ENCODE measurements around the gene ARHGEF38.

ARHGEF38 gene, protein sequence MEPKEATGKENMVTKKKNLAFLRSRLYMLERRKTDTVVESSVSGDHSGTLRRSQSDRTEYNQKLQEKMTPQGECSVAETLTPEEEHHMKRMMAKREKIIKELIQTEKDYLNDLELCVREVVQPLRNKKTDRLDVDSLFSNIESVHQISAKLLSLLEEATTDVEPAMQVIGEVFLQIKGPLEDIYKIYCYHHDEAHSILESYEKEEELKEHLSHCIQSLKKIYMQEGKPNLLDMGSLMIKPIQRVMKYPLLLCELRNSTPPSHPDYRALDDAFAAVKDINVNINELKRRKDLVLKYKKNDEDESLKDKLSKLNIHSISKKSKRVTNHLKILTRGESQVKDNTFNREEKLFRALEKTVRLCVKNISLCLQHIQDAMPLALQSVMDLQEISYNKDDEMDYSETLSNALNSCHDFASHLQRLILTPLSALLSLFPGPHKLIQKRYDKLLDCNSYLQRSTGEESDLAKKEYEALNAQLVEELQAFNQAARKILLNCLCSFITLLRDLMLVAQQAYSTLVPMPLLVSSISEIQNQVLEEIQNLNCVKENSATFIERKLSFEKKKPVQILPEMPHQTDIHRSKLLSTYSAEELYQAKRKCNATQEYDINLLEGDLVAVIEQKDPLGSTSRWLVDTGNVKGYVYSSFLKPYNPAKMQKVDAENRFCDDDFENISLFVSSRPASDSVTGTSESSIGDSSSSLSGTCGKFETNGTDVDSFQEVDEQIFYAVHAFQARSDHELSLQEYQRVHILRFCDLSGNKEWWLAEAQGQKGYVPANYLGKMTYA

DNA sequence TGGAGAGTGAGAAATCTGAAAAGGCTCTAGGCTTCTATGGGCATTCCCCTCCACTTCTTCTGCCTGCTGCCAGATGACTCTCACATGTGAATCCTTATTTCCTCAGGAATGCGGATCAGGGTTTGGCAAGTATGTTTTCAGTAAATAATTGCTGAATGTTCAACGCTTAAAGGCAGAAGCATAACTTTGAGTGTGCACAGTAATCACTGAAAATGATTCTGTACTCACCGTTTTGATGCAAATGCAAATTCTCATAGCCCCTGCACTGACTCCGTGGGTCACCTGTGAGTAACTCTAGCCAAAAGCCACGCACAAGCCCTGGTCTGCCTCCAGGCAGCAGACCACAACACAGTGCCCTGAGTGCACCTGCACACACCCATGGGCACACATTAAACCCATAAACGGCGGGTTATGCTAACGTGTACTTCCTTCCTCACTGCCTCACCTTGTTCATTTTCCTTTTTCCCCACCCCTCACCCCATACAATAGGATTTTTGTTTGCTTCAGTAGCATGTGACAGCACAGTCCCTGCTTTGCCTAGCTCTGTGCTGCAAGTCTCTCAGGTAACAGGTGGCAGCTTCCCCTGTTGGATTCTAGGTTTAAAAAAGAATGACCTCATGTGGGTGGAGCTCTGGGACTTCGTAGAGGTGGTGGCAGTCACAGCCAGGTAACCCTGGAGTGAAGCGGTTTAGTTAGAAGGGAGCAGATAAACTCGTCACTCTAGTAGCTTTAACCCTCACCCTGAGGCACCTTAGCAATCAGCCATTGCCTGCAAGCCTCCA, at the start of gene ARHGEF38:
Gene ARHGEF38 (plus strand): TSS at position 656 of the 782 bp plus-strand sequence. CDS start 146 bp downstream, outside the sequence.
- no peak for DNase-seq

DNA sequence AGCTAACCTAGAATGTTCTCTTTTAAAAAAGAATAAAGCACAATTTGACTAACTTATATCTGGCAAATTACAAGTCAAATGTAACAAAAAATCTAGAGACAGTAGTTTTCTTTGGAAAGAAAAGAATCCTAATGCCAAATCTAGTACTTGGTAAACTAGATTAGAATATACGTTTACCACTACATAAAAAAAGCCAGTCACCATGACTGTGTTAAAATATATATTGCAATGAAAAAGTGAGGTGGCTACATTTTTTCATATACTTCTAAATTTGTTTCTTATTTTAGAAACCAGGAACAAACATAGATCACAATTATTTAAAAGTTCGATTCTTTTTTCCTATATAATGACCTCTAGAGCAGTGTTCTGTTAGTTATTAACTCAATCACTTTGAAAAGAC, 48.9 kb upstream of the ARHGEF38 start:
- DNase-seq: no peak

DNA sequence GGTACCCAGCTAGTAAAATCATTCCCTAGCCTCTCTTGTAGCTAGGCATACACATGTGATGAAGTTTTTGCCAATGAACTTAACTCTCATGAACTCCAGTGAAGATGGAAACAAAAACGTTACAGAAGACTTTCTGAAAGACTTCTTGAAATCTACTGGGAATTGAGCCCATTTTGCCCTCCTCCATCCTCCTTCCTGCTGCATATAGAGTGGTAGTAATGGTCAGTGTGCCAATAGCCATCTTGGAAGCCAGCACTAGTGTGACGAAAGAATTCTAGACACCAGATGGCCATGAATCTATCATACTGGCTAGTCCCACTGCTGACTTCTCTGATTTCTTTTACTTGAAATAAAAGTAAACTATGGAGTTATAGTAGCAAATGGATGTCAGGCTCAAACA, 47.7 kb upstream of the ARHGEF38 start:
- DNase-seq: no peak

DNA sequence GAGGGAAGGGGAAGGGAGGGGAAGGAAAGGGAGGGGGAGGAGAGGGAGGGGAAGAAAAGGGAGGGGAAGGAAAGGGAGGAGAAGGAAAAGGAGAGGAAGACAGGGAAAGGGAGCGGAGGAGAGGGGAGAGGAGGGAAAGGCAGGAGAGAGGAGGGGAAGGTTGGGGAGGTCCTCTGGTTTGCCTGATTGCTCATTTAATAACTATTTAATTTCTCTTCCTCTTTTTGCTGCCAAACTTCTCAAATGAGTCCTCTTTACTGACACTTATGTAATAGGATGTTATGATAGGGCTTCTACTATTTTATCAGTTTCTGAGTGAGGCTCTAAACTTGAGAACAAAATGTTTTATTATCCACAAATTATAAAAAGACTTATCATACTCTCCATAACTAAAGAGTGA, 43.1 kb upstream of the ARHGEF38 start:
- DNase-seq: no peak

DNA sequence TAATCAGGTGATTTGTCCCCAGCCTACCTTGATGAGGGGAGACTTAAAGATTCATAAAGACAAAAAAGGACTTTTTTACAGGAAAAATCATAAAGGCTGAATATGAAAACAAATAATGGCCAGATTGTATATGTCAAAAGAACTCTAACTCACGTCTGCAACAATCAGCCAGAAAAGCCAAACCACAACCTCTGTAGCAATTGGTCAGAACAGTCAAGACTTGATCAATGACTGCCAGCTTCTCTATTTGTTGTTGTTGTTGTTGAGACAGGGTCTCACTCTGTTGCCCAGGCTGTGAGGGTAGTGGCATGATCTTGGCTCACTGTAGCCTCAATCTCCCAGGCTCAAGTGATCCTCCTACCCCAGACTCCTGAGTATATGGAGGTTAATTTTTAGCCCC, 42.7 kb upstream of the ARHGEF38 start:
- DNase-seq: no peak

DNA sequence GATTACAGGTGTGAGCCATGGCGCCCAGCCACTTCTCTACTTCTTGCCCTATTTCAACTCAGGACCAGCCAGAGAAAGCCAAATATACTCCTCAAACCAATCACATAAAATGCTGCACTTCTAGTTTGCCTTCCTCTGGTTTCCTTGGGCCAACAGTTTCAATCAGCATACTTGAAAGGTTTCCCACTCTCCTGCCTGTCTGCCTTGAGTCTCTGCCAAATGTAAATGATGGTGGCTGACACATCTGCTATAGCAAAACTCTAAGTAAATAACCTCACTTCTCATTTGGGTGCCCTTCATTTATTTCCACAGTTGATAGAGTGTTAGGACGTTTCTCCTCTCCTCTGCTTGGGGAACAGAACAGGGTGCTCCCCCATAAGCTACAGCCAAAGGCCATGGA, 42.2 kb upstream of the ARHGEF38 start:
- no peak for DNase-seq

DNA sequence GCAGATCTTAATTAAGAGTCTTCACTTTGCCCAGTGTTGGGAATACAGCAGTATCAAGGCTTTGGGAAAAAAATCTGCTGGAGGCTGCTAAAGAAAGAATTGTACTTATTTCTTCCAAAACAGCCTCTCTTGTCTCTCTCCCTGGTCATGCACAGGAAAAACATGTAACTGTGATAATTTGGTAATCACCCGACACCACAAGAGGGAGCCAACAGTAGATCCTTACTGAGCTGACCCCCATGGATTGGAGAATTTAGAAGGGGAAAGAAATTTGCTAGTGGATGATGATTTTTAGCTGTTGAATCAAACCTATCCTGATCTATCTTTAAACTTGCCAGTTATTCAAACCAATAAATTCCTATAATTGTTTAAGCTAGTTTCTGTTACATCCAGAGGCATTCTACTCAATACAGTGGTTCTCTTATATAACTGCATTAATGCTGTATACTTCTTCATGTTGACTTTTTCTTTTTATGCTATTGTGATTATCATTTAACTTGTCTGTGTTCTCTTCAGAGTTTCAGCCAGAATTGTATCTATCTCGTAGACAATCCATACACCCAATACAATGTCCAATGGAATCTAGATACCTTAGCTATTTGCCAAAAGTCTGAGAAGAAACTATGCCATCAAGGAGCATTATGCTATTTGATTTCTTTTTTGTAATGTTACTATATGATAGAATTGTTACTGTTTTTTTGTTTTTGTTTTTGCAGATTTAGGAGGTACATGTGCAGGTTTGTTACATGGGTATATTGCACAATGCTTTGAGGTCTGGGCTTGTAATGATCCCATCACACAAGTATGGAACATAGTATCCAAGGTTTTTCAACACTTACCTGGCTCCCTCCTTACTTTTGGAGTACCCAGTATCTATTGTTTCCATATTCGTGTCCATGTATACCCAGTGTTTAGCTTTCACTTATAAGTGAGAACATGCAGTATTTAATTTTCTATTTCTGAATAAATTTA, 31.3 kb upstream of the ARHGEF38 start:
- DNase-seq: peak in 1 of 2 donors; percentile 68

DNA sequence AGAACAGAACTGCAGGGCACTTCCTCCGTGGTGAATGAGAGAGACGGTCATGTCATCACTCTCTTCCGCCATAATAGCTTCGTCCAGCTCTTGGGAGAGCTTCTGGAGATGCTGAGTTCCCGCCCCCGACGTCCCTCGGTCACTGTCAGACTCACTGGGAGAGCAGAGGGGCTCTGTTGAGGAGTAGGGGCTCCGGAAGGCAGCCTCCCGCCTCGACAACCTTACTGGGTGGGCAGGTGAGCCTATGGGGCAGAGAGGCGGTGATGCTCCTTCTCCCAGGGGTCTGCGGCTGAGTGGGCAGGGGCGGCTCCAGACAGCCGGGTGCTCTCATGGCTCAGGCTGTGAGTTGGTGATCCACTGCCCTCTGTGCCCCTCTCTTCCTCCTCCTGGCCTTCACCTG, 25.8 kb upstream of the ARHGEF38 start:
- DNase-seq: no peak

DNA sequence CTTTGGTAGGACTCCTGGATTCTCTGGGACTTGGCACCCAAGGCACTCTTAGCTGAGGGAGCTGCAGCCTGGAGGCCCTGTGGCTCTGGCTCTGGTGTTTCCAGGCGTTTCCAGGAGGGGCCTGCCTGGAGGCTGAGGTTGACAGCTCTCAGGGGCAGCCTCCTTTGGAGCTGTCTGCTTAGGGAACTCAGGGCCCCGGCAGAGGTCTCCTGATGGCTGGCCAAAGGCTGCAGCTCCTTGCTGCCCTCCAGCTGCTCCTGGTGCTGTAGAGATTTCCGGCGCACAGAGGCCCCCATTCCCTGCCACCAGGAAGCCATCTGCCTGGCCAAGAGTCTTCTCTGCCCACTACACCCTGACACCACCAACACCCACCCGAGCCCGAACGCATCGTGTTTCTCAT, 25.3 kb upstream of the ARHGEF38 start:
- no peak for DNase-seq

DNA sequence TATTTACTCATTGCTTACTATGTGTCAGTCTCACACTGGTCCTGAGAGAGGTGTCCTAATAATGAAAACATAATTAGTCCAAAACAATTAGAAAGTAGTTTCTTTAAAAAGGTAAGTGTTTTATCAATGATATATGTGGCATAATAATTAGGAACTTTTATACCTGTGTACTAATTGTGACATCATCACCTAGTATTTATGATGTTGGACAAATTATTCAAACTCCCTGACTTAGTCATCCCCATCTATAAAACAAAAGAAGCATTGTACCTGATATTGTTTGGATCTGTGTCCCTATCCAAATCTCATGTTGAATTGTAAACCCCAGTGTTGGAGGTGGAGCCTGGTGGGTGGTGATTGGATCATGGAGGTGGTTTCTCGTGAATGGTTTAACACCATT, 15.8 kb upstream of the ARHGEF38 start:
- DNase-seq: no peak

DNA sequence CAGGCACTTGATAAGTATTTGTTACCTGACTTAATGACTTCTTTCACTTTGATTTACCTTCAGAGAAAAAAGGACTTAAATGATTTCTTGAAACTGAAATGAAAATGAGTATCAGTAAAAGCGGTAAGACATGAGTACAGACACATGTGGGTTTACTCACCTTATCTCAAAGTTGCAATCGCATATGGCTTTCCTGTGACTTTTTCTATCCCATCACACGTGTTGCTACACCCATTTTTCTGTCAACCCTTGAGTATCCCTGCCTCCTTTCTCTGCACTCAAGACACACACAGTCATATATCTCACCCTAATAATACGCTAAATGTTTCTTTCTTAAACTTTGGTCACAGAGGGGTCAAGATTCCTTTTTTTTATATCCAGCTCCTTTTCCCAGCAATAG, 11.0 kb upstream of the ARHGEF38 start:
- DNase-seq: no peak

DNA sequence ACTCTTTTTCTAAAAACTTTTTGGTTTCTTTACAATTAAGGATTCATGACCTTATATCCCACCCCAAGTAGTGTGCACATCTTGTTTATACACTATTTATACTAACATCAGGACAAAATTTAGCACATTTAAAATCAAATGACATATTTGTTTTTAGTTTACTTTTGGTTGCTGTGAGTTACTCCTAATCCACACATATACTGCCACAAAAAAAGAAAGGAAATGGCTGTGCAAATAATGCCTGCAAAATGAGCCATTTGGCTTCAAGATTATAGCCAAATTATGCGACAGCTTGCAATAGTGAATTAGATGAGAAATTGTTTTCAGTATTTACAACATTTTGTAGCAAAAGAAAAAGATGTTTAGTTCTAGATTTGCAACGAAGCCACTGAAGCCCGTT, 10.4 kb upstream of the ARHGEF38 start:
- no peak for DNase-seq

DNA sequence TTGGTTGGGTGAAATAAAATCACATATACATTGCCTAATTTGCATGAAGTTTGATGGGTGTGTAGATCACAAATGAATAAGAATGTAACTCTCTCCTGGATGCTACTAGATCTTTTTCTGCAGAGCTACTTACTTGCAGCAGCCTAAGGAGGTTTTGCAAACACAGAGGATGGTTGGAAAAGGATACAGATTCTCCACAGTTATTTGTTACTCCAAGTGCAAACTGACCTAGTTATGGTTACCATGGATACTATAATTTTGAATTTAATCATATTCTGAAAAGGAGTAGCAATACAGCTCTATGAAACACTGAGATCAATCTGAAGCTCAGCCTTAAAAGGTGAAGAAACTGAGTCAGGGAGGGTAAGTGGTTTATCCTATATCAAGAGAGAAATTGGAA, 9.1 kb upstream of the ARHGEF38 start:
- no peak for DNase-seq

DNA sequence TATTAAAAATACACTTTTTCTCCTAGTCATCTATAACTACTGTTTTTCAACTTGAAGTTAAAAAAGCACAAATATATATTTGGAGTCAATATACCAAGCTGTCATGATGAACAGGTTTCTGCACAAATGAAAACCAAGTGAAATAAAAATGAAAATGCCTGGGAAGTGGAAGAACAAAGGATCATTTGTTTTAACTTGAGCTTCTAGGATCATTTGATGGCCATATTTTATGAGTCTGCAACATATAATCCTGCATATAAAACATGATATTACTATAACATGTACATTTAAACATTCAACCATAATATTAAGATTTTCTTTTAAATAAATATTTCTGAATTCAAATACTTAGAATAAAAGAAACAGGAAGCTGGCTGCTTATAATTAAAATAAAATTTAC, 8.5 kb upstream of the ARHGEF38 start:
- DNase-seq: no peak

DNA sequence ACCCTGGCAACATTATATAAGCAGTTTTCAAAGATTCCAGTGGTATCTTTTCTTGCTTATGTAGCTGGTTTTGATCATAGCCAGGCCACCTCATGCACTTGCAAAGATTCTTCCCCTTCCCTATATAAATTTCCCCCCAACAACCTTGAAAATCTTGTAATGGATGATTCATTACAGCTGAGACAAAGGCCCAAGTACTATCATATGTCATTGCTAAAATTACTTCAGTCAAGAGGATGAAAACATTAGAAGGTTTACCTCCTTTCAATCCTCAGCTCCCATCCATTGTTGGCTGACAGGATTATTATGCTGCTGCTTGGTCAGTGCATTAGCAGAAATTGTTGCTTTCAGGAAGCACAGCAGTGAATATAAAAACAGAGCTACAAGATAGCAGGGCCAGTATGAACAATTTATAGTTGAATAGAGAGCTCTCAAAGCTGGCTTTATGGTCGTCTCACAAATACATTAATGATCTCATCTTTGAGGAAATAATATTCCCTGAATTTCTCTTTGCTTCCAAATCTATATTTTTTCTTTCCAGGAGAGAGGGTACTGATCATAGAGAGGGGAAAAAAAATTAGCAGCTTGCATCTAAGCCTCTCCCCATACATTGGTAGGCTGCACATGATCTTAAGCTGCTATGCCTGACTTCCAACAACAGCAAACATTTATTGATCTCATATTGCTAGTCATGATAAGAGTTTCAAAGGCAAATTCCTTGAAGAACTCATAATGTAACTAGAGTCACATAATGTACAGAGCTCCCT, 7.7 kb upstream of the ARHGEF38 start:
- DNase-seq: no peak

DNA sequence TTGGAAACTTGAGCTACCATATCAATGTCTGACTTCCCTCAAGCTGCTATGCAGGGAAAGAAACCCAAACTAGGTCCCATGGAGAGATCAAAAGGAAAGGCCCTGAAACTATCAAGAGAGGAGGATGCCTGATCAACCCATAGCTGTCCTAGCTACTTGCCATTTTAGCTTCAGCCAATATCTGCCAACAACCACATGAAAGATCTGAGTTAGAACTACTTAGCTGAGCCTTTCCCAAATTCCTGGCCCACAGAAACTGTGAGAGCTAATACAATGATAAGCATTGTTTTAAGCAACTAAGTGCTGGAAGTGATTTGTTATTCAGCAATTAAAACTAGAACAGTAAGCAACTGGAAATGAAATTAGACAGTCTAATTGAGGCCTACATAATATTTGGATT, 6.3 kb upstream of the ARHGEF38 start:
- DNase-seq: no peak

DNA sequence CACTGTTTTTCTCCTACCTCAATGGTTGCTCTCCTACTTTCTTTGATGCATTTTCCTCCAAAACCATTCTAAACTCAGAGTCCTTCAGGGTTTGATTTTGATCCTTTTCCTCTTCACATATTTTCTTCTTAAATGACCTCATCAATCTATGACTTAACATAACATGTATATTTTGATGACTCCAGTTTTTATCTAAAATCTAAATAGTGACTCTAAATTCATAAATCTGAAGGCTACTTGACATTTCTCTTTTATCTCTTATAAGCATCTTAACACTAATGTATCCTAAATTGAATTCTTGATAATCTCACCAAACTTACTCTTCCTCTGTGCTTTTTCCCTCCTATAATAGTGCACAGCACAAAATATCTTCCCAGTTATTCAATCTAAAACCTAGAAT, 4.7 kb upstream of the ARHGEF38 start:
- no peak for DNase-seq

DNA sequence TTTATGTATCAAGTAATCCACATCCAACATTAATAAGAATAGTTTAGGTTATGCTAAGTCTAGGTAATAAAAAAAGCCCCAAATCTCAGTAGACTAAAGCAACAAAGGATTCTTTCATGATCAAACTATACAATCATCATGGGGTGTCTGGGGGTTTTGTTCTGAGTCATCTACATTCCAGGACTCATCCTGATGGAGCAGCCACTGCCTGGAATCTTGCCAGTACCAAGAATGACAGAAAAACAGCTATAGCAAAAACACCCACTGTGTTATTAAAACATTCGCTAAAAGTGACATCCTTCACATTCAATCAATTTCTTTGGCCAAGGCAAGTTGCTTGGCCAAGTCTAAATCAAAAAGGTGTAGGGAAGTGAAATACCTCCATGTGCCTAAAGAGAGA, 3.9 kb upstream of the ARHGEF38 start:
- no peak for DNase-seq

DNA sequence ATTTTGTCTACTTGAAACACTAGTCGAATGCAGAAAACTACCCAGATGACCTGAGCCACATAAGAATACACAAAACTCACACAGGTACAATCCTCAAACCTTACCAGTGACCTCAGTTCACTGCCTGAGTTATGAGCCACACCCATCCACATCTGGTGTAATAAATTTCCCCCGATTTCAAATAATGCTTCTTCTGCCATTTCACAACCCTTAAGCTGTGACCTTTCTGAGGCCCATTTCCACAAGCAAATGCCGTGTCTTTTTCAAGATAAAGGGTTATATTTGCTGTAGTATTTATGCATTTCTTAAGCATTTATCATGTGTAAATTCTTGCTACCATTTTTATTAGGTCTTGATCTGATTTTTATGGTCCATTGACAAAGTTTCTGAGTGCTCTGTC, 1.8 kb upstream of the ARHGEF38 start:
- no peak for DNase-seq

DNA sequence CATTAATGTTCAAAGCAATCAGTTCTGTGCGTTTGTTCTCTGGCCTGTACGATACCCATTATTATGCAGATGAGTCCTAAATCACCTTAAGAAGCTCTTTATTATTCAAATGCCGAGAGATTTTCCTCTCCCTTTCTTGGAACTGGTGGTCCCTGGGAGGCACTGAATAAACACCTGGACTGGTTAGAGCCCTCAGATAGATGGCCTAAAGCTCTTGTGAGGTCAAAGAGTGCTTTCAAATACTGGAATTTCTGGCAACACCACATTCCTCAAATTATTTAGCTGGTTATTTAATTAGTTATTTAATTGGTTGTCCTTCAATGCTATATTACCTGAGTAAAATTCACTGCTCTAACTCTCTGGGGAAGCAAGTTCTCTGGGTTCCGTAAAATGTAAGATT, 3.0 kb downstream of the ARHGEF38 start:
- no peak for DNase-seq

DNA sequence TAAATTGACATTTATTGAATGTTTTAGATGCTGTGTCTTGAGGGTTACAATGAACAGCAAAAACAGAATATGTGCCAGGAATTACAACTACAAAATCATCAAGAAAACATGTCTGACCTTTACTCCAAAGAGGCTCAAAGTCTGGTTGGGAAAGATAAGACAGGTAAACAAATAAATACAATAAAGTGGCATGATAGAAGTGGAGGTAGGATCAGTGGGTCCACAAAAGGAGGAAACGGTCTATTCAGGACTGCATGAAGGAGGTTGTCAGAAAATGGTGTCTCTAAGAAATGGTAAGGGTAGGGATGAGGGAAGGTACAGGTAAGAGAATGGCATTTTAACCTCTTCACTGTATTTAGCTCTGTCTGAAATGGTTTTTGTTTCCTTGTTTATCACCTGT, 3.8 kb downstream of the ARHGEF38 start:
- DNase-seq: no peak

DNA sequence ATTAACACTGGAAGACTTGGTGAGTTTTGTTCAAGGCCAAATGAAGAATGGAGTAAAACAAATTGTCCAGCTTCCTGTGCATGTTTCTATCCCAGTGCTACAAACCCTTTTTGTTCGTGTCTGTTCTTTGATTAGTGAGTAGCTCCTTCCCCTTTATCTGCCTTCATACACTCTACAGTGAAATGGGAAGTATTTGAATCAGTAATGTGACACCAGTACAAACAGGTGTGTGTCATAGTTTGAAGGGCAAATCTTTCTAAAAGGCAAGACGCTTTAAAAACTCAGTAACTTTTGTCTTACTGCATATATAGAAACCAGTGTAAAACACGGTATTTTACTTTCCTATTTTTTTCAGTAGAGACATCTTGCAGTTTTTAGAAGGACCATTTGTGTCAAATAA, 5.9 kb downstream of the ARHGEF38 start:
- no peak for DNase-seq
